HG02798 (cell line): ENCODE results near the gene RIMBP2.

Experiments
- ATAC-seq: cut with Tn5 transposase; IDR thresholded peaks from one replicate; pipeline ENCODE4 v1.9.1; 2021; ENCODE audit warnings: mild to moderate bottlenecking; ENCODE audit not compliant: unreplicated experiment, poor library complexity

RIMBP2 gene

GRCh38 chr12:130477266-130477665, 238.8 kb downstream of the RIMBP2 start:
- ATAC-seq, result no peak

DNA sequence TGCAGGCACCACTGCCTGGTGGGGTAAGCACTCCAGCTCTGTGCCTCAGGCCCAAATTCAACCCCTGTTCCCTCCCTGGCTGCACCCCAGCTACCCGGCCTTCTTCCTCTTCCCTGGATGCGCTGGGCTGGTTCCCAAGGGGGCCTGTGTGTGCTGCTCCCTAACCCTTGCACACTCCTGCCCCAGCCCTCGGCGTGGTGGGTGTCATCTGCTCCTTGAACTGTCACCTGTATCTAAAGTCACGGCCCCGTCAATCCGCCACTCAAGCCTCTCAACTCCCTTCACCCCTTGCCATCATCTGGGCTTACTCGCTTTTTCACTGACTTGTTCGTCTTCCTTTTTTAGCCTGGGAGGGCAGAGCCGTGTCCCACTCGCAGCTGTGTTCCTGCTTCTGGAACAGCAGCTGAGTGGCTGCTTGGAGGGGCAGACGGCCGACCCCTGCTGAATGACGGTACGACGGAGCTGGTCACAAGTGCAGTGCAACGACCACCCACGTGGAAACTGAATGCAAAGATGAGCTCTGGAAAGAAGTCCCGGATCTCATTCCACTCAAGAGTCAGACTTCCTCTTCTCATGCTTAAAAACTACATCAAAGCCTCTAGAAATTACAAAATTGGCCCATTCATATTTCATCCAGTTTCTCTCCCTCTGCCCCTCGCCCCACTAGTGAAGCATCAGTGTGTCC, 239.5 kb downstream of the RIMBP2 start:
- no peak for ATAC-seq

DNA sequence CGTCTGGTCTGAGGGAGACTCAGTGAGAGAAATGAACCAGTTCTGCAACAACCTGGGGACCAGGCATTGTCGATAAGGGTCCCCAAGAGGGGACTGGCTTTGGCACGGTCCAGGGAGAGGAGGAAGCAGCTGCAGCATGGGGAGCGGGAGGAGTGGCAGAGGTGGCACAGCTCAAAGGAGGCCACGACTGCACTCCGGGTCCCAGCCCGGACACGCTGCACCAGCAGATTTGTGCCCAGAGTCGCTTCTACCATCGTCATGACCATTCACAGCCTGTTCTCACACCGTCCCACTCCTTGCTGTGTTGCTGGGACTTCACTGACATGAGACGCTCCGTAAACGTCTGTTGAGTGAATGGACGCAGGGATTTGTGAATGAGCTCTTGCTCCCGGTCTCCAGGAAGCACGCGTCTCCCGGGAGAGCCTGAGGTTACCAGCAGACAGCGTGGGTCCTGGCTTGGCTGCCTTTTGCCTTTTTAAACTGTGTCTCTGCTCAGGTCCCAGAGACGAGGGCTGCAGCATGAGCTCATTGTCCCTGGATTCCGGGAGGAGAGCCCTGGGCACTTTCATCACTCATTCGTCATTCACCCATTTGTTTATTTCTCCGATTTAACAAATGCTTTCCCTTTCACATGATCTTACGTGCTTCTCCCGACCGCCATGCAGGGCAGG, 241.4 kb downstream of the RIMBP2 start:
- ATAC-seq, result no peak

- ATAC-seq, result no peak
These were observed 242.8 kb downstream of the RIMBP2 start for GRCh38 chr12:130473266-130473665.

DNA sequence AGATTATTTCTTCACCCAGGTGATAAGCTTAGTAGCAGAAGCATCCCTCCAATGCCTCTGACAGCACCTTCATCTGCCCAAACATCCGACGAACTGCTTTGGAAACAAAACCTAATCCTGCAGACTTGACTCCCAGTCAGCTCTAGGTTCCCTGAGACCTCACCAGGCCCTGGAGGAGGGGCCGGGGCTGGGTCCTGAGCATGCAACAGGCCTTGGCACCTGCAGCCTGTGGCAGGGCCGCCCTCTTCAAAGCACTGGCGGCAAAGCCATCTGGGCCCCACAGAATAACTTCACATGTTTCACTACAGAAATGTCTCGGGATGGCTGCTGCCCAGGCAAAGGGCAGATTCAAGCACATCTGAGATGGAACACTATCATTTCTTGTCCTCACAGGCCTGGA, 245.1 kb downstream of the RIMBP2 start:
- no peak for ATAC-seq

DNA sequence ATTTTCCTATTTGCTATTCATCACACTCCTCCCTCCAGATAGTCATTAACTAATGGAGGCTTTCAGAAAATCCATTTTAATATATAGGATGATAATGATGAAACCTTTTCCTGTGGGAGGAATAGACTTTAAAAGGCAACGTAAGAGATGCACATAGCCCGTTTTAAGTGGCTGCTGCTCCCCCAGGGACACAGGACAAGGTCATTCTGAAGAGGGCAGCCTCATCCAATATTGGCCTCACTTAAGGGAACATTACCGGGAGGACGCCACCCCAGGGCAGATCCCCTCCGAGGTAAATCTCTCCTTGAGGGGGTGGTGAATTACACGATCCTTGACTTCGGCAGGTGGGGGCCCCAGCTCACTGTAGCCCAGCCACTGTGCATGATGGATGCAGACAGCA, 246.5 kb downstream of the RIMBP2 start:
- no peak for ATAC-seq

- ATAC-seq, result no peak
These were observed 247.3 kb downstream of the RIMBP2 start for GRCh38 chr12:130468700-130469245.

GRCh38 chr12:130468186-130468585, 247.9 kb downstream of the RIMBP2 start:
- no peak for ATAC-seq

- no peak for ATAC-seq
These were observed 250.5 kb downstream of the RIMBP2 start for GRCh38 chr12:130465626-130466025.

- no peak for ATAC-seq
These were observed 251.1 kb downstream of the RIMBP2 start for GRCh38 chr12:130465046-130465445.

GRCh38 chr12:130463818-130464670, 252.1 kb downstream of the RIMBP2 start:
- ATAC-seq, result no peak

DNA sequence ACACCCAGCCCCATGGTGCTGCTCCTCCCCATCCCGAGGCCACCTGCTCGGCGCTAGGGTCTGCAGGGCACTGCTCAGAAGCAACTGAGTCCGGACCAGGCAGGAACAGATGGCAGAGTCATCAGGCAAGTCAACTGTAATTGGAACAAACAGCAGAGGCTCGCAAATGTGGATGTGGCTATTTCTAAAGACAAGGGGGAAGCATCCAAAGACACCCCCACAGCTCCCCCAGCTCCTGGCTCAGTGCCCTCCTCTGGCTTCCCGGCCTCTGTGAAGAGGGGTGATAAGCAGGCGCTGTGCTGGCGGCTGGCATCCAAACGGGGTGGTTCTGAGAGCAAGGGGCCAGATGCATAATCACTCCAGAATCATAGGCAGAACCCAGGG, 252.8 kb downstream of the RIMBP2 start:
- ATAC-seq, result no peak

- no peak for ATAC-seq
These were observed 253.4 kb downstream of the RIMBP2 start for GRCh38 chr12:130462558-130463274.

- ATAC-seq, result no peak
These were observed 254.1 kb downstream of the RIMBP2 start for GRCh38 chr12:130461839-130462557.

DNA sequence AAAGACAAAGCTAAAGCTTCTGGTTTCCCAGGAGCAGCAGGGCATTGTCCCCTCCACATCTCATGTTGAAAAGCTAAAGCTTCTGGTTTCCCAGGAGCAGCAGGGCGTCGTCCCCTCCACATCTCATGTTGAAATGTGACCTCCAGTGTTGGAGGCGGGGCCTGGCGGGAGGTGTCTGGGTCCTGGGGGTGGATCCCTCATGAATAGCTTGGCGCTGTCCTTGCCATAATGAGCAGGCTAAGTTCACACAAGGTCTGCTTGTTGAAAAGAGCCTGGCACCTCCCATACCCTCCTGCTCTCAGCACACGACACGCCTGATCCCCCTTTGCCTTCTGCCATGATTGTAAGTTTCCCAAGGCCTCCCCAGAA, 254.7 kb downstream of the RIMBP2 start:
- ATAC-seq, result no peak

DNA sequence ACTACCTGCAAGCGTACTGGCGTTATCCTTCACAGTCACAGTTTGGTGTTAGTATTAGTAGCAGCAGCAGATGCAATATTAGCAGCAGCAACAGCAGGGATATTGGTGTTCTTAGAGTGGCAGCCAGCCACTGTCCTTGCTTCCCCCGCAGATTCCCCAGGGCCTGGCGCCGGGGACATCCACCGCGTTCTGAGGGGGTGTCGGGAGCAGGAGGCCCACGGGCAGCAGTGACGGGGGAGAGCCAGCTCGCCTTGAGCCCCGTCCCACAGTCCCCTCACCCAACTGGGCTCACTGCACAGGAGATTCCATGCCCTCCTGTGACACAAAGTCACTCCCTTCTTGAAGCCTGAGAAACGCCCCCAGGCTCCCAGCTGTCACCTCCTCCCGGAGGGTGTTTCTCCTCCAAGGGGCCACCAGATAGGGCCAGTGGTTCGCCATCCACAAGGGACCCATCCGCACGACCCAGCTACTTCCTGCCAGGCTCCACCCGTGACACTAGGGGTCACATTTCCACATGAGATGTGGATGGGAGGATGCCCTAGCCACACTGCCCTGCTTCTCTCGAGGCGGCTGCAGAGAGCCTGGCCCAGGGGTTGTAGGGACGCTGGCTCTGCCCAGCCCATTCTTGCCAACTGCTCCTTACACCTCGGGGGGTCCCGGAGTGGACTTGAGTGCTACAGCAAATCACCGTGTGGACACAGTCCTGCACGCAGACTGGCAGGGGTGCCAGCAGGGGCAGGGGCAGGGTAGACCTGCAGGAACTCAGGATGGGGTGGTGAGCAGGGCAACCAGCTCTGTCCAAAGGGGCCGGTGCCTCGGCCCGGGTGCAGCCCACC, 255.3 kb downstream of the RIMBP2 start:
- ATAC-seq, result no peak

- no peak for ATAC-seq
These were observed 256.2 kb downstream of the RIMBP2 start for GRCh38 chr12:130459916-130460315.

DNA sequence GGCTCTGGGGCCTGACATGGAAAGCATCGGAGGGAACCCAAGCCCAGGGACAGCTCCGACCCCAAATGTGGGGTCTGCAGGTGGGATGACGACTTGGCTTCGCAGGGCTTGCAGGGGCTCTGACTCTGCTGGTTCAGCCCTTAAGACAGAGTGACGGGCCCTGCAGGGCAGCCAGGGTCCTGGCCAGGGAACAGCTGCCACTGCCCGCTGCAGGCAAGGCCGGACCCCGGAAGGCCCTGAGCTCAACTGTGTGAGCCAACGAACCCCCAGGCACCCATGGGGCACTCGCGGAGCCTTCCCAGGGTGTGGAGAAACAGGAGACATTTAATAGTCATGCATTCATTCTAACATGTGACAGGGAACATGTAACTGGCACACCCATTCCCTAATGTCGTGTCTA, 257.8 kb downstream of the RIMBP2 start:
- ATAC-seq, result no peak

- ATAC-seq, result no peak
These were observed 258.9 kb downstream of the RIMBP2 start for GRCh38 chr12:130457215-130457614.
